Activated CD4-positive, alpha-beta T cell treated with anti-CD3 and anti-CD28 coated beads, Interleukin-2, amount 50 U/mL, for 1 hour (primary cell): ENCODE results near the gene CCDC138.

ENCODE experiments used
- DNase-seq: peaks from one replicate; pipeline ENCODE4 v3.0.0-alpha.2; 2020

Gene CCDC138

DNA sequence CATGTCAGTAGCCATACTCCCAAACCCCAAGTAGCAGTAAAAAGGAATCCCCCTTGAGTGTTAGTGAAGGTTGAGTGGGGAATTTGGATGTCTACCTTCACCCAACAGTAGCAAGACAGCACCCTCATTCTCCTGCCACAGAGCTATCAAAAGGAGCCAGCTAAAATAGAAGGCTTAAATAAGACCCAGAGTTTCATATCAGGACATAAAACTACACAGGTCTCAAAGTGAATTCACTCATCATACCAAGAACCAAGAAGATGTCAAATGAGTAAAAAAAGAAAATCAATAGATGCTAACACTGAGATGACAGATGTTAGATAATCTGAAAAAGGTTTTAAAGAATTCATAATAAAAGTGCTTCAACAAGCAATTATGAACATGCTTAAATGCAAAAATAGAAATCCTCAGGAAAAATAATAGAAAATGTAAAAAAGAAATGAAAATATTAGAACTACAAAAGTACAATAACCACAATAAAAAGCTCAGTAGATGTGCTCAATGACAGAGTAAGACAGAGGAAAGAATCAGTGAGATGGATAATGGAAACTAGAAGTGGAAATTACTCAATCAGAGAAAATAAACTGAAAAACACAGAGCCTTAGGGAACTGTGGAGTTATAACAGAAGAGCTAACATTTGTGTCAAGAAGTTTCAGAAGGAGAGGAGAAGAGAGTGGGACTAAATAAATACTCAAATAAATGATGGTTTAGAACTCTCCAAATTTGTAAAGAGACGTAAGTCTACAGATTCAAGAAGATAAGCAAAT, 111.9 kb downstream of the CCDC138 start:
- no peak for DNase-seq

DNA sequence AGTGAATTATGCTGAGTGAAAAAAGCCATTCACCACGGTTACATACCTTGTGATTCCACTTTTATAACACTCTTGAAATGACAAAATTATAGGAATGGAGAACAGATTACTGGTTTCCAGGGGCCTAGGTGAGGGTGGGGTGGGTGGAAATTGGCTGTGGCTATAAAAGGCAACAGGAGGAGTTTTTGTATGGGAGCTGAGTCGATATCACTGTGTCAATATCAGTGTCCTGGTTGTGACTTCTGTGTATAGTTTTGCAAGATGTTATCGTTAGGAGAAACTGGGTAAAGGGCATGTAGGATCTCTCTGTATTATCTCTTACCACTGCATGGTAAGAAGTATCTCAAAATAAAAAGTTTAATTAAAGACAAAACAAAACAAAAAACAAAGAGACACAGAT, 118.1 kb downstream of the CCDC138 start:
- DNase-seq, result no peak

DNA sequence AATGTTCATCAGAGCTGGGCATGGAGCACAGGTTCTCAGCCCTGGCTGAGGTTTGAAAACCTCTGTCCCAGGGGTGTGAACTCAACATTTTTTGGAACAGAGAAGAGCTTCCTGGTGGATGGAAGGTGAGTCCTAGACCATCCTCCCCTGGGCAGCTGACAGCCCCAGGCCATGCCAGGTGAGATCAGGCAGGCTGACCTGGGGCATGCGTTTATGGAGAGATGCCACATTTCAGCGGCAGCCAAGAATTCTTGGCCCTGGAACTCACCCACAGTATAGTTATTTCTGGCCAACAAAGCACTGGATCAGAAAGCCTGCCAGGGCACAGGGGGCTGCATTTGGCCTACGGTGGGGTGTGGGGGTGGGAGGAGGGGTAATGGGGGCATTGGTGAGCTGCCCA, 118.6 kb downstream of the CCDC138 start:
- no peak for DNase-seq

DNA sequence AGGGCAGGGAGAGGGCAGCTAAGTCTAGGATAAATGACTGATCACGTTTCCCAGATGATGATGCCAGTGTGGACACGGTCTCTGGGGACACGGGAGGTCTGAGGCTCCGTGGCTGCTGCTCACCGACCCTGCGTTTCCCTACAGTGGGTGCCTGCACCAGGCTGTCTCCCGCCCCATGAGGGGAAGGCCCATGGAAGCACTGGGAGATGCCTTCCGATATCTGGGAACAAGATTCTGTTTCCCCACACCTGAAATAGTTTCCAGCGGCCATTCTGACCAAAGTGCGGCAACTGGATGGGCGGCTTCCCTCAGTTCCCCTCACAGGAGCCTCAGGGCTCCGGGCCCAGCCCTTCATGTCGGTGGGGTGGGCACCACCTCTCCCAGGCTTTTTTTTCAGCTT, 119.3 kb downstream of the CCDC138 start:
- DNase-seq, result no peak

DNA sequence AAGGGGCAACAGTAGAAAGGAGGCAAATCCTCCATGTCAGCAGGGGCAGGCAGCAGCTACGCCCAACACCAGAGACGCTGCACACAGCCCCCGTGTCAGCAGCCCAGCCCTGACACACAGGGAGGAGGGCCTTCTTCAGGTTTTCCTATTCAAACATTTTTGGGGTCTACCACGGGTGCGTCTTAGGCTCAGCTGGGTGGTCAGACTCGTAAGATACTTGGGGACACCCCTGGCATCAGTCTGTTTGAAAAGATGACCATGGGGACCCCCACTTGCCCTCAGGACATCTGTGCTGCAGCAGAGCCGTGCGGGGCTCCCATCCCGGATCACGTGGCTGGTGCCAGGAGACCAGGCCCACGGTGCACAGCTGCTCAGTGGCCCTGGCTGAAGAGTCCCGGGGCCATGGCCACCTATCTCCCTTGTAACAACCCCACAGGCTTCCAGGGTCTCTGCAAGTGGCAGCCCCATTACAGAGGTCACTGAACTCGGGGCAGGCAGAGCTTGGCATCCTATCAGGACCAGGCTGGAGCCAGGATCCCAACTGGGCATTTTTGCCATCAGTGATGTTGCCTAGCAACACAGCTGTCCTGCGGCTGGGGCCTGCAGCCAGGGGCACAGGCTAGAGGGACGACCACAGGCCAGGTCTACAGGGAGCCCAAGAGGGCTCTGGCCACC, 120.0 kb downstream of the CCDC138 start:
- DNase-seq, result no peak

DNA sequence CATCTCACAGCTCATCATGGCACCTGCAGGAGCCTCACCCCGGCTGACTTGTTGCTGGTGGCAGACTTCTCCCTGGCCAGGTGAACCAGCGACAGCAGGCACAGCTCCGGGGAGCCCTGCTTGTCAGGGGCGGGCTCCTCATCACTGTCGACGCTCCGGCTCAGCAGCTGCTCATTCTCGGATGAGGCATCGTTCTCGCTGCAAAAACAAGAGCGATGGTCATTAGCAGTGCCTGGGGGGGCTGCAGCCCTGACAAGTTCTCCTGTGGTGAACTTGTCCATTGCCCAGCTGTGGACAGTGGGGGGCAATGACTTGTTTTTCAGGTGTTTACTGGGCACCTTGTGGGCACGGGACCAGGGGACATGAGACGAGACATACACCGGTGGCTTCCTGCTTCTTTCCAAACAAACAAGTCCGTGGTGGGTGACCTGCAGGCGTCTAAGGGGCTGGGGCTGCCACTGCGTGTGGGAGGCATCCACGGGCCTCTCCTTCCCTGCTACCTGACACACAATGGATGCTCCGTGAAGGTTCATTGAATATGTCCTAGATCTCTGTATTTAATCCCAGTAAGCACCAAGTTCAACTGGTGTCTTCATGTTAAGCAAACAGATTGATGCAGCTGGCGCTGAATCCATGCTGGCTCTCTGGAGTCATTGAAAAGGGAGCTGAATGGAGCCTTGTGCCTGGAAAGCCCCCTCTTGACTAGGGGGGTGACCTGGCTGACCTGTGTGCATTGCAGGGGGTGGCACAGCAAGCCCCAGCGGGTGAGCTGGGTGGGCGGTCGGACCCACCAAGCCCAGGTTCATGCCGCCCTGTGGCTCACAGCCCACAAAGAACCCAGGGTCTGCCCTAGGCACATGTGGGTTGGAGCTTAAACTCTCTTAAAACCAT, 121.5 kb downstream of the CCDC138 start:
- no peak for DNase-seq

DNA sequence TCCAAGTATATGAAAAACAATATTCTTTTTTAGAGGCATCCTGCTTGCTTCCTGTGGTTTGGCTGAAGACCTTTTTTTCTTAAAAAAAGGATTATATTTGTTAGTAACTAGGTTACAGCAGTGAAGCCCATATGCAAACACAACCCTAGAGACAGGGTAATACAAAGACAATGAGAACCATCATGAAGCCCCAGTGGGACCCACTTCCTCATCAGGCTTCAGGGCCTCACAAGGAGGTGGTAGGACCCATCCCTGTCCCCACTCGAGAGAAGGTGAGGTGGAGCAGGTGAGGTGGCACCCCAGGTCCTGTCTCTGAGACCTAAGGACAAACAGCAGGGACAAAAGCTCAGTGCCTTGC, 122.1 kb downstream of the CCDC138 start:
- no peak for DNase-seq

DNA sequence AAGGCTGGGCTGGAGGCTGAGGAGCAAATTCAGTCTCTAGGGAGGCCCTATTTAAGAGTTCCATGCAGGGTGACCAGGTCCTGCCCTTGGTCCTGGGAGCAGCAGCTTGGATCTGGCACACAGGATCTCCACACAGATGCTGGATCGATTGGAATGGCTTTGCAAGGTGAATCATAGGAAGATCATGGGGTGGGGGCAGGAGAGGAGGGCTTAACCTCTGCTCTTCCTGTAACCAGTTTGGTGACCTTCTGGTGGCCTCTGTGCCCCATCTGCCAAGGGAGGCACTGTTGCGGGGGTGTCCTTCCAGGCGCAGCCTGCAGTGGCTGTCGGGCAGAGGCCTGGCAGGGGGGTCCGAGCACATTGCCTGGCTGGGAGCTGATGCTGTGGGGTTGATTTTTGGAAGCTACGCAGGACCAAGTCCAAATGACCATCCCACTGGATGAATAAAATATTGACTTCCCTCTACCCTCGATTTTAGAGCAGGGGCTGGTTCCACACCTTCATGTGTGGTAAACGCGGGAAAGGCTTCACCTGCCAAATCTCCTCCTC, 122.8 kb downstream of the CCDC138 start:
- no peak for DNase-seq

DNA sequence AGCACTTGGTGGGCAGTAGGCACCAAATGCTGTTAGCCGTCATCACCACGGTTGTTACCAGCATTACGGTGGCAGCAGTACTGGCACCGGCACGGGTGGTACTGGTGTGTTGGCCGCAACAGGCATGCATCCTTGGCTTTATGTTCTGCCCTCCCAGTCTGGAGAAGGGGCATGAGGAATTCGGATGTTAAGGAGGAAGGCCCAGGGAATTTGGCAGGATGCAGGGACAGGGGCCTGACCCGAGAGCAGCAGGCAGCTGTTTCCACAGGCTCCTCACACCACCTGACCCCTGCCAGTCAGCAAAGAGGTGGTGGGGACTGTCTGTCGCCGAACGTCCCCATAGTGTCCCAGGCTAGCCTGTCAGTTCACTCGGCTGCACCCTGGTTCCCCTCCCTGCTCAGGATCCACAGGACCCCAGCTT, 123.5 kb downstream of the CCDC138 start:
- DNase-seq, result no peak

DNA sequence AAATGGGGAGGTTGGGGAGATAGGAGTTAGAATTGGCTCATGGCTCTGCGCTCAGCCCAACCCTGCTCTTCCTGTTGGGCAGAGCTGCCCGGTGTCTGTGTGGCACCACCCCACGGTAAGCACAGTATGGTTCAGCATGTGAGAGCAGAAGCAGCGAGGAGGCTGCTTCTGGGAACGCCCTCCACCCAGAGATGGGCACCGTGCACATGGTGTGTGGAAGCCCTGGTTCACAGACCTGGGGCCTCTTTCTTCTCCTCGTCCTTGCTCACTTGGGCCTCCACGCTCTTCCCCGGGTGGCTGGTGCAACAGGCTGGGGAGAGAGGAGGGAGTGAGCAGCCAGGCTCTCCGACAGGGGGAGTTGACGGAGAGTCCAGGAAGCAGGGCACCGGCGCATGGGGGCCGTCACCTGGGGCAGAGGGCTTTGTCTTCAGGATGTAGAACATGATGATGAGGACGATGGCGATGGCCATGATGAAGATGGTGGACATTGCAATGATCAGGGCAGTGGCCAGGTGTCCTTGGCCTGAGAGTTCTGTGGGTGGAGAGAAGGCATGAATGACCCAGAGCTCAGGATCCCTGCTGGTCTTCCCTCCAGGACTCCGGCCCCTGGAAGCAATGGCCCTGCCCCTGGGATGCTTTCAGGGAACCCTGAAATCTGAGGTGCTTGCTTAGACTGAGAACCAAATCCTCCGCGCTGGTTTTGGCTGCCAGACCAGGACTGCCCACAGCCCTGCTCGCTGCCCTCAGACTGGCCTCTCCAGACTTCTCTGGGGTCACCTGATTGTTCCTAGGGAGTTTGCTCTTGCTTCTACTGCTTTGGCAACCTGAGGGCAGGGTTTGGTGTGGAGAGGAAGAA, 124.2 kb downstream of the CCDC138 start:
- no peak for DNase-seq

DNA sequence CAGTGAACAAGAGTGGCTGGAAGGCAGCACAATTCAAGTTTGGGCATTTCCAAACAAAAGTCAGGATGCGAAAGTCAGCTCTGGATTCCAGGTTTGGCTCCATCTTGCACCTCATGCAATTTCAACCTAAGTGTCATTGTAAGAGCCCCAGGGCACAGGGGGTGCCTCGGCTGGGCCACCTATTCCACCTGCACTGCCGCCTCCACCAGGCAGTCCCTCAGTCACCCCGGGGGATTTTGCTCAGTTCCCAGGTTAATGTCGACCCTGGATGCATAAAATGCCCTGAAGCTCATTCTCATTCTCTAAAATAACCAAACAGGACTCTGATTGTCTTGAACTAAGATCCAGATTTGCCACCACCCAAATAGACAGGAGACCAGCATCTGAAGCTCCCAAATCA, 124.8 kb downstream of the CCDC138 start:
- DNase-seq, result no peak

DNA sequence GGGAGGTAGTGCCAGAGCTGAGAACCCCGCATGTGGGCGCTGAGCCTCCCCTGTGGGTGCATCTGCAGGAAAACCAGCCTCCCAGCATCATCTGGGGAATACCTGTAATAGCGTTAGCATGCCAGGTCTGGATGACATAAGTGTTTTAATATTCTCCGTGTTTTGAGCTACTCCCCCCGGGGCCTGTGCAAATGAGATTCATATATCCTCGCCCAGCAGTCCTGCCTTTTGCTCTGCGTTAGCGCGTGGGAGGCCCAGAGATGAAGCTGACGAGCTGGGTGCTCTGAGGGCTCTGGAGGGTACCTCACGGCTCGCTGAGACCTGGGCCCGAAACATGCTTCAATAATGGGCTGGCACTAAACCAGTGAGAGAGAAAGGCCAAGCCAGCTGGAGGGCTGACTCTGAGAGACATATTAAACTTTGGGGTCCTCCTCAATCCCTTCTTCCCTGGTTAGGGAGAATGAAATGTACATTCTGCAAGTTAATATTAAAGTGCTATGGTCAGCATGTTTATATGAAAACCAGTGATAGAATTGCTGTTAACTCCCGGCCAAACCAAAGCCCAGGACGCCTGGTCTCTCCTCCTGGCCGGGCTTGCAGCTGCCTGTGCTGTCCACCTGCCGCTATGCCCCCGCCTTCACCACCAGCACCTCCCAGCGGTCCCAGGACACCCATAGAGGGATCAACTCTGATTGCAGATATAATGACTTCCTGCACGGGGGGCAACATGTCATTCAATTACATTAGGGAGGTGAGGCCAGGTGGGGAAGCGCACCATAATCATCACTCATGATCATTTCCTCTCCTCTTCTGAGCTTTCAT, 125.4 kb downstream of the CCDC138 start:
- DNase-seq, result no peak

DNA sequence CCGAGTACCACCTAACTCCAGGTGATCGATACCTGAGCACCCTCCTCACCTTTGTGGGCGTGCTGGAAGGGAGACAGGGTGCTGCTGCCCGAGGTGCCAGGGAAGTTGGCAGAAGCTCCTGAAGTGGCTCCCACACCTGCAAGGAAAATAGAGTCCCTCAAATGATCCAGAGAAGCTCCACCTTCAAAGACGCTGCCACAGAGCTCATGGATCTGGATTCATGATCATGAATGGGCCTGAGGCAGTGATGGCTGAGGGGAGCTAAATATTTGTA, 126.0 kb downstream of the CCDC138 start:
- DNase-seq, result no peak

DNA sequence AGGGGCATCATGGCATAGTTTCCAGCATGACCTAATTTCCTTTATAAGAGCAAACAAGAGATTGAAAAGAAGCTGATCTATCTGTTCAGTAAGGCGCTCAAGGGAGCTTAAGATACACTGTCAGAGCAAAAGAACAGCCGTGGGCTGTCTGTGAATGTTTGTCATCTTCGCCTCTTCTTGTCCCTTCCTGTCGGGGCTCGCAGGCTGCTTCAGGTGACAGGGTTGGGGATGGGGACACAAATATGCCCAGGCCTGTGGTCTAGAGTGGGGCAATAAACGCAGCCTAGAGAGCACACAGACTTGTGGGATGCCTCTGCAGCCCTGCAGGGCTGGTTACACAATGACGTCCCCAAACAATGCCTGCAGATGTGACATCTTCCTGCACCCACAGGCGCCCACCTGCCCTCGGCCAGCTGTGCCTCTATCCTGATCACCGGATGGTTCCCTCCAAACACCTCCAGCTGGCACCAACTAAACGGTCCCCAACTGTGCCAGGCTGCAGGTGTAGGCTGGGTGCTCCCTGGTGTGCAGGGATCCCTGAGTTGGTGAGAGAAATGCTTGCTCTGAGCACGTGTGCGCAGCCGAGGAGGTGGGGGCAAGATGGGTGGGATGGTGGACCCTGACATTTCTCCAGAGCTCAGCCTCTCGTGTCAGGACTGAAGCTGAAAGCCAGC, 129.7 kb downstream of the CCDC138 start:
- DNase-seq, result no peak

DNA sequence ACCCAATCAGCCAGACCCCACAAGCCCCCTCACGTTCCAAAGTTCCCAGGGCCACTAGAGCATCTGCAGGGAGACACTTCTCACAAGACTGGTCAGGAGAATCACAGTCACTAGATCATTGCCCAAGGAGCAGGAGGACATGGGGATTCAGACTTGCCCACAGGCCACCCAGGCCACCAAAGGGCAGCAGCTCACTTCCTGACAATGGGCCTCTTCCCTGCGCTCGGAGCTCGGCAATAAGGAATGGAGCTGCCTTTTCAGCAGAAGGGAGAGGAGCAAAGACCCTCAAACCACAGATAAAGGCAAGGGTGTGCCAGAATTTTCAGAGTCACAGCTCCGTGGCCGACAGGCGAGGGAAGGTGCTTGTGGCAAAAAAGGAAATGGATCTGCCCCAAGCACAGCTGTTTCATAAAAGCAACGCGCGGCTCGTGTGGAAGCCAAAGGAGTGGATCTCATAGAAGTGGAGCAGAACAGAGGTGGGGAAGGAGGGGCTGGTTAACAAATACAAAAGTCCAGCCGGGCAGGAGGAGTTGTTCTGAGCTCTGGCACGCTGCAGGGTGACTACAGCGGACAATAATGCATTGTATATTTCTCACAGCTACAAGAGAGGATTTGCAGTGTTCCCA, 130.3 kb downstream of the CCDC138 start:
- DNase-seq, result no peak

DNA sequence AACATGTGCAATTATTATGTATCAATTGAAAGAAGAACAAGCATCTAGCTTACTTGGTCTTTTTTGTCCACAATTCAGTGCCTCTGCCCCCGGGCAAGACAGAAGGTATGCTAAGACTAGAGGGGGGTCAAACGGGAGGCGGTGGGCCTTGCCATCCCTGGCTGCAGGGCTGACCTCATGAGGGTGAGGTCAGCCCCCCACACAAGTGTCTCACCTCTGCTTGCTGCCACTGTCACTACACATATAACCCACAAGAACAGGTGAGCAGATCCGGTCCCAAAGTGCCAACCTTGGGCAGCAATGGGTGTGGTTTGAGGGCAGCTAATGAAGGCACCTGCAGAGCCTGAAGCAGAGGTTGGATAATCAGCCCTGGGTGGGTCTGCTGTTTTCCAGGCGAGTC, 131.0 kb downstream of the CCDC138 start:
- no peak for DNase-seq

DNA sequence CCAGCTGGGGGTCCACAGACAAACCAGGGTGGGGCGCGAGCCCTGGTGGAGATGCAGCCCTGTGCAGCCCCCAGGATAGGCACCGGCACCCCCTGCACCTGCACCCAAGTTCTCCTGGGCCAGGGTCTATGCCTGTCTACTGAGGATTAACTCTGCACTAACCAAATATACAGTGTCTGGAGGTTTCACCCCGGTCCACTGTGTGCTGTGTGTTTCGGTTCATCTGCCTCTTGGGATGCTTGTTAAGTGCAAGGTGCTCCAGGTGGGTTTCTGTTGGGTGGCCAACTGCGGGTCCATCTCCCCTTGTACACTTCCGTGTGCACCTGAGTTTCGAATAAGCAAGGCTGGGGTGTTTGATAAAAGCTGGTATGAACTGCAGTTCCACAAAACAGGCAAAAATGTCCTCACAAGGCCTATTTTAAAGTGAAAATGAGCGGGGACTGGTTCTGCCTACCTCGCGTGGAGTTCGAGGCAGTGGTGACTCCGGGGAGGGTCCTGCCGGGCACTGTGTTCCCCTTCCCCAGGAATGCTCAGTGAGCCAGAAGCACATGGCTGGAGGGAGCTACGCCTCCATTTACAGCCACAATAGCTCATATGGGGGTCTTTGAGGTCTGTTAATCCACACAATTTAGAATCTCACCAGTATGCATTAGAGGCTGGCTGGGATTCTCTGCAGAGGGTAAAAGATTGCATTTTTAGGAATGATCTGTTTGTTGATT, 131.7 kb downstream of the CCDC138 start:
- DNase-seq, result no peak

DNA sequence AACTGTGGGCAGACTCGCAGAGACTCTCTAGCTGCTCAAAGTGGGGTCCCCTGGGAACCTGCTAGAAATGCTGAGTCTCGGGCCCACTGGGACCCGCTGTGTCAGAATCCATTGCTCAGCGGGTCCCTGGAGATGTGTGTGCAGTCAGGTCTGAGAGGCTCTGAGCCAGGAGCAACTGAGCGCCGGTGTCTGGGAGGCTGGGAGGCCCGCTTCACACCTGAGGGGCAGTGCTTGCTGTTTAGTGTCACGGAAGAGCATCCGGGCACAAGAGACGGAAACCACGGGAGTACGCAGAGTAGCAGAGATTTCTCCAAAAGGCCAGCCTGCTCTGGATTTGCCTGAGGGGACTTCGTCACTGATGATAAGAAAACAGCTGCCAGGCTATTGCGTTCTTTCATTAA, 132.4 kb downstream of the CCDC138 start:
- DNase-seq, result no peak

DNA sequence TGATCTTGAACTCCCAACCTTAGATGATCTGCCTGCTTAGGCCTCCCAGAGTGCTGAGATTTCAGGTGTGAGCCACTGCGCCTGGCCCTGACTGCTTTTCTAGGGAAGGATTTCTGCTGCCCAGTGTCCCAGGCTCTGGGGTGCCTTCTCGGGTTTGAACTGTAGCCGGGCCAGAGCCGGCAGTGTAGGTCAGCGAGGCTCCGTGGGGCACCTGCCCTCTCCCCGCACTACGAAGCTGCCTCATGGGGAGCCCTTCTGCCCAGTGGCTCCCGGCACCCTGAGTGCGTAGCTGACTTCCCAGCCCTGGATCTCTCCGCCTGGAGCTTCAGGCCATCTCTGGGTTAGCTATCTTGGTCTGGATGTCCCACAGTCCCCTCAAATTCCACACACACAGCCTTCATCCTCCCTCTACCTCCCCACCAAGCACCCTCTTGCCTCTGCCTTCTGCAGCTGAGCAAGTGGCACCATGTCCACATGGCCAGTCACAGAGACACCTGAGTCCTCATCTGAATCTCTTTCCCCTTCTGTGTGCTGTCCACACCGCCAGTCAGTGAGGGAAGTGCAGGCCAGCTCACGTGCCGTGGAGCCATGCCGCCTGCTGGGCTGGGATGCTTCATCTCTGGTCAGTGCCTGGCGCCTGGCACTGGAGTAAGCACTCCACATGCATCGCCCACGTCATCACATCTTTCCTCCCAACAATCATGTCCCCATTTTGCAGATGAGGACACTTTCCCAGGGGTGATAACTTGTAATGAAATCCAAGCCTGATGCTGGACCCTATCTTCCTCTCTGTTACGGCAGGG, 133.2 kb downstream of the CCDC138 start:
- DNase-seq, result no peak
